ENCODE data around the gene UBL4B.

GRCh38 chr1:110063781-110064180 lies 48.5 kb upstream of the UBL4B start:
- TF ChIP-seq CTCF (IDR thresholded peaks at IDR 0.05): no peak
- no peak for TF ChIP-seq POLR2AphosphoS5 (IDR thresholded peaks at IDR 0.05)
- TF ChIP-seq POLR2A (IDR thresholded peaks at IDR 0.05): no peak
- TF ChIP-seq EP300 (IDR thresholded peaks at IDR 0.05; ENCODE audit: low read depth): no peak
